GM12878 (cell line): ENCODE results near the gene TRIM37. TPM values are rescaled to one million over a fixed set of nuclear protein-coding genes. Genes with fewer than 3 reads are reported as not detected.

Experiments used
- ELK1 ChIP-seq: IDR thresholded peaks from 2 replicates; pipeline ENCODE4 v1.6.1; 2012; ENCODE audit warnings: low read depth, low read length, improper control_type of control experiment
- POLR2AphosphoS5 ChIP-seq: IDR thresholded peaks from 2 replicates; pipeline ENCODE4 v1.6.1; 2011; ENCODE audit warnings: mild to moderate bottlenecking, low read length, inconsistent platforms
- RFX5 ChIP-seq: IDR thresholded peaks from 2 replicates; pipeline ENCODE4 v1.6.1; 2011; ENCODE audit warnings: low read depth, low read length, improper control_type of control experiment
- ZBTB33 ChIP-seq: fragments of 450-650 bp; IDR thresholded peaks from 2 replicates; pipeline ENCODE4 v1.6.1; 2017; ENCODE audit warnings: mild to moderate bottlenecking
- ZNF274 ChIP-seq: IDR thresholded peaks from one replicate; pipeline ENCODE4 v1.8.0; 2011; ENCODE audit not compliant: insufficient read length, insufficient read depth
- ZNF592 ChIP-seq: fragments of 450-650 bp; IDR thresholded peaks from 2 replicates; pipeline ENCODE4 v1.6.1; 2017; ENCODE audit warnings: mild to moderate bottlenecking, moderate library complexity
- polyA plus RNA-seq, 11 experiments: library from polyadenylated mRNA; depleted of rRNA in 4 of 11; unstranded in 6 of 11; stranded (reverse) in 5 of 11; fragments of >200 nt; fragmentation: Nextera tagmentation in 4 of 11; fragmentation: Illumina TruSeq in 1 of 11; extraction: Ambion mirVana in 4 of 11; extraction: Trizol in 1 of 11; gene quantifications; 1 replicate in 1 of 11; 2 replicates in 10 of 11; pipeline versions ENCODE4 v1.2.1 to v1.2.3, GENCODE V29; 2011 to 2016; ENCODE audit warnings: inconsistent platforms in 2 of 11, missing spikeins in 2 of 11, low read depth in 1 of 11
- total RNA-seq, 4 experiments: library from RNA; depleted of rRNA in 3 of 4; stranded (reverse); fragments of >200 nt in 3 of 4; fragmentation: Illumina TruSeq in 1 of 4; extraction: Trizol in 1 of 4; gene quantifications; 2 replicates each; pipeline versions ENCODE4 v1.2.1 to v1.2.3, GENCODE V29; 2013 to 2021

TRIM37 gene
- total and polyA plus RNA-seq, 10 of the 15 experiments (the other 5 are each of a cell fraction or from before 2014, with no cell fraction given) = 4.8 to 20.6 (median 18.1) TPM

GRCh38 chr17:59049798-59050197 is 56.9 kb downstream of the TRIM37 start (continued):
- TF ChIP-seq ZNF592 = no peak
- no peak for TF ChIP-seq POLR2AphosphoS5
- no peak for TF ChIP-seq ZNF274
- TF ChIP-seq ZBTB33 = no peak
- TF ChIP-seq RFX5 = no peak
- TF ChIP-seq ELK1 = no peak
- TF ChIP-seq, all 136 proteins: peak for 0
